ENCODE results near the gene RGS14.

RGS14 gene

DNA sequence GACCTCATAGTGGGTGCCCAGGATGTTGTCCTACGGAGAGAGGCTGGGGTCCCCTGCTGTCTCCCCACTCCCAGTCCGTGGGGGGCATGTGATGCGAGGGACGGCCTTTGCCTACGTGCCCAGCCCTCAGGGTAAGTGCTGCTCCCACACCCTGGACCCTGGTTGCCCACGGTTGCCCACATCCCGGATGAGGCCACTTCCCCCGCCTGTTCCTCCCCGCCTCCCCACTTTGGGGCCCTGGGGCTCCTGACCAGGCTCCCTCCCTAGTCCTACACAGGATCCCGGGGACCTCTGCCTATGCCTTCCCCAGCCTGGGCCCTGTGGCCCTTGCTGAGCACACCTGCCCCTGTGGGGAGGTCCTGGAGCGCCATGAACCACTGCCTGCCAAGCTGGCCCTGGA is 28.0 kb downstream of the RGS14 start:
- no peak for DNase-seq

DNA sequence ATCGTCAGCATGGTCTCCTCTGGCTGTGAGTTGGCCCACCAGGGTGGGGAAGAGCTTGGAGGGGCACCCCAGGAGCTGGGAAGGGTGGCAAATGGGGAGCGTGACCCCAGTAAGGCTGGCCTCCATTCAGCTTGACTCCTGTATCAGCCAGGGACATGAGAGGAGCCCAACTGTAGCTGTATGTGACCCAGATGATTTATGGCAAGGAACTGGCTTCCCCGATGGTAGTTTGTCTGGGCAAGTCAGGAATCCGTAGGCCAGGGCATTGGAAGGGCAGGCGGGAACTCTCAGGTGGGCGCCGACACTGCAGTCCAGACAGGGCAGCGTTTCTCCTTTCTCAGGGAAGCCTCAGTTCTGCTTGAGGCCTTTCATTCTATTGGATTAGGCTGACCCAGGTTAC is 28.8 kb downstream of the RGS14 start:
- no peak for DNase-seq

DNA sequence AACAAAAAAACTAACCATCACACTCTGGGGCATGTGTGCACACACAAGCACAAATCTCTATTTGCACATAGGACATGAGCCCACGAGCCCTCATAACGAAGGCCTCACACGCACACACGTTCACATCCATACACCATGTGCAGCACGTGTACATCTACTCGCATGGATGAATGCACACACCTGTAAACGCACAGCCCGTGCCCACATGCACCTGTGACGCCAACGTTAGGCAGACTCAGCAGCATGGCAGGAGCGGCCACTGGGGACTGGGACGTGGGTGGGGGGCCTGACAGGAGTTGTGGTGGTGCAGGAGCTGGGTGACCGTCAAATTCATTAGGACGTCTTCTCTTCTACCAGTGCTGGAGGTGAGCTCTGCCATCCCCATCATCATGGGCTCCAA is 29.7 kb downstream of the RGS14 start:
- DNase-seq = no peak

DNA sequence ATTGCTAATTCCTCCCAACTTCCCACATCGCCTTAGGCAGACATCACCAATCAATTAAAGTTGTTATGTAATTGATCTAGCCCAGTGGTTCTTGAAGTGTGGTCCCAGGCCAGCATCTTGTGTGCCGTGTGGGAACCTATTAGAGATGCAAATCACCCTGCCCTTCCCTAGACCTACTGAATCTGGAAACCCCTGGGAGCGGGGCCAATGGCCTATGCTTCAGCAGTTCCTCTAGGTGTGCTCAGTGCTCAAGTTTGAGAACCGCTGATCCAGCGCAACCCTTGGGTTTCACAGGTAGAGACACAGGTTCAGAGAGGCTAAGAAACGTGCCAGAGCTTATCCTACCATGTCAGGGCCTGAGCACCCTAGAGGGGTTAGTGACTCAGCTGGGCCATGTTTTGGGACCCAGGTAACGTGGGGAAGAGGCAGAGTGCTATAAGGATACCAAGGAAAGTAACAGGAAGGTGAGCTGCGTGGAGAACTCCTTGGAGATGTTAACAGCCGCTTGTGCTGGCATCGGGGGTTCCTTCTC is 30.9 kb downstream of the RGS14 start:
- no peak for DNase-seq

DNA sequence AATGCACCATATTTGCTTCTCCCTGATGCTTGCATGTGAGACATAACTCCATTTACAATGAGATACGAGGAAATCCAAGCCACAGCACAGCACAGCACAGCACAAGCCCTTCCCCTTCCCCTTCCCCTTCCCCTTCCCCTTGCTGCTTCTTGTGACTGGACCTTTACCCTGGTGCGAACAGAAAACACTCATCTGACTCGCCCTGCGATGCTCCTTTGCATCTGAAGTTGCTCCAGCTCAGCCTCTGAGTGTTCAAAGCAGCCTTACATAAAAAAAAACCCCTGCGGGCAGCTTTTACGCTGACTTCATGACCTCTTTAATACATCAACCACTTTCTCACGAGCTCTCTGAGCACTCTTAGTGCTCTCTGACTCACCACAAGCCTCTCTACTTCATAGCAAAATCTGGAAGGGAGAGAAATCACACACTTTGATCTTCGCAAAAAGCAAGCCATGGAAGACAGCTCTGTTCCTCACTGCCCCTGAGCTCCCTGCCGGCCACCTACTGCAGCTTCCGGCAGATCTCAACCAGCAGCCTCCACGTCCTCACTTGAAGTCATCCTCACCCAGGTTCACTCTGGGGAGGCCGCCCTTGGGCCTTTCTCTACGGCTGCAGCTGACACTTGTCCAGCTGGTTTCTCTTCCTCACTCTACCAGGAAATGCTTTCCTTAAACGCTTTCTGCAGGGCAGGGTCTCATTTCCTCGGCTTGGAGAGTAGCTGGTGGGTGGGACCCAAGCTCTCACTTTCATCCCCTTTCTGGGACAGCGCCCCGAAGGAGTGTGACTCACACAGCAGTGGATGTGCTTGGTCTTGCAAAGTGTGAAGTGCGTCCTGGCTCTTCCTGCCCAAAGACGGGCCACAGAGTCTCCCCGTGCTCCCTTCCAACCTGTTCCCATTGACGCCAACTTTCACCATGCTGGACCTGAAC is 31.8 kb downstream of the RGS14 start:
- DNase-seq = peak in 1 of 2 experiments; percentile 56

DNA sequence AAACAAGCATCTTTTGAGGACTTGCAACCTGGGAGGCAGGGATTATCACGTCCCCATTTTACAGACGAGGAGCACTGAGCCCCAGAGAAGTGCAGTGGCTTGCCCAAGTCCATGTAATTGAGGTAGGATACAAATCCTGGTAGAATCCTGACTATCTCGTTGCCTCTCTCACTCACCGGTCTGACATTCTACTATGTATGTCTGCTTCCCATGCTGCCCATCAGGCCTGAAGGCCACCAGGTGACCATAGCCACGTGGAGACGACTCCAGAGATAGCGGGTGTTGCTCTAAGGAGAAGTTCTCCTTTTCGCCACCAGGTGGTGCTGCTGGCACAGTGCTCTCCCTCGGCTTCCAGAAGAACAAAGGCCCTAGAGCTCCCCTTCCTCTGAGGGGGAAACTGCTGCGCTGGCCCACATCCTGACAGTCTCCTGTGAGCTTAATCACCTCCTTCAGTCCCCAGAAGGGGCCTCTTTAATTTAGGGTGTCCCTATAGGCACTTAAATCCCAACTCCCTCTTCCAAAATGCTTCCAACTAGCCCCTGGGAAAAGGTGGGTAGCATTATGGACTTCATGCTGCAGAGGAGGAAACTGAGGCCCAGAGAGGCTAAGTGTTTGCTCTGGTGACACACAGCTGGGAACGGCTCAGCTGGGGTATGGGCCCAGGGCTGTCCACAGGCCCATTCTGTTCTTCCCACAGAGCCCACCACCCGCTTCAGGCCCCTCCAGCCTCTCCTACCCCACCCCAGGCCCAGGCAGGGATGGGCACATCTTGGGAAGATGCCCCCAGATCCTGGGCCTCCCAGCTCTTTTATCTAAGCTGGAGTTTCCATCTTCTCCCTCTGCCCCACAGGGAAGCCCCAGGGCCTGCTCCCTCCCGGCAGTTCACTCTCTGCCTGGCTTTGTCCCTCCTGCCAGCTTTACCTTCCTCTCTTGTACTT is 32.9 kb downstream of the RGS14 start:
- DNase-seq = peak; percentile 81 to 83

DNA sequence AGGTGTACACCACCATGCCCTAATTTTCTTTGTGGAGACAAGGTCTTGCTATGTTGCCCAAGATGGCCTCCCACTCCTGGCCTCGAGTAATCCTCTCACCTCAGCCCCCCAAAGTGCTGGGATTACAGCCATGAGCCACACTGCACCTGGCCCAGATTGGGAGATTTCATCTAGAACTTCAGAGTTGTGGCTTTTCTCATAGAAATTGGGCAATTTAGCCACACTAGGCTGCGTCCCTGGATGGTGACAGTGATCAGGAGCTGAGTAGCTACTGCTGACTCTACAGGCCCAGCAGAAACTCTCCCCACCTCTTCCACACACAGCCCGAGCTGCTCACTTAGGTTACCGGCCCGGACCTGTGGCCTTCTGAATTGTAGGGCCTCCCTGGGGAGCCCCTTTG is 35.0 kb downstream of the RGS14 start:
- no peak for DNase-seq

DNA sequence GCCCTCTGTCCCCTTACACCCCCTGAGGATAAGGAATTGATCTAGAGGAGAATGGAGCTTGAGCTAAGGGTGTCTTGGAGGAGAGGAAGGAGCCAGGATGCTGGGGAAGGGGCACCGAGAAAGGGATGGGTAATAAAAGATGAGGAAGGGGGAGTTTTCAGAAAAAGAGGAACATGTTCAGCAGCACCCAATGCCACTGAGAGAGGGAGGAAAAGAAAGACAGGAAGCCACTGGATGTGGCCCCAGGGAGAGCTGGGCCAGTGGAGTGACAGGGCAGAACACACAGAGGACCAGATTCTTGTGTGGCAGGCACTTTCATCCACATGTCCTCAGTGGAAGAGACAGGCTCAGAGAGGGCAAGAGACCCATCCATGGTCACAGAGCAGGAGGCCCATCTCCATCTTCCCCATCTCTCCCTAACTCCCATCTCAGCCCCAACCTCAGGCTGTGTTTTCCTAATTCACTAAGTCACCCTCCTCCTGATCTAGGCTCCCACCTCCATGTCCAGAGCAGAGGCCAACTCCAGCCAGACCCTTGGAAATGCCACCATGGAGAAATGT is 35.6 kb downstream of the RGS14 start:
- no peak for DNase-seq

DNA sequence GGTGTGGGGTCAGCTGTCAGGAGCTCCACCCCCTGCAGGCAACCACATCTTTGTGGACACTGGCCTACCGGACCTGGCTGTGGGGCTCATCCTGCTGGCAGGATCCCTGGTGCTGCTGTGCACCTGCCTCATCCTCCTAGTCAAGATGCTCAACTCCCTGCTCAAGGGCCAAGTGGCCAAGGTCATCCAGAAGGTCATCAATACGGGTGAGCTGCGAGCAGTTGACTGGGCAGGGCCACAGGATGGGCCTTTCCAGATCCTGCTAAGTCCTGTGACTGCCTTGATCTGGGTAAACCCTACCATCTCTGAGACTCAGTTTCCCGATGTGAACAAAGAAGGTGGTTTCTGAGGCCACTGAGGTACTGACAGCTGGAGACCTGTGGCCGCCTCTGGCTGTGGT is 36.3 kb downstream of the RGS14 start:
- no peak for DNase-seq

DNA sequence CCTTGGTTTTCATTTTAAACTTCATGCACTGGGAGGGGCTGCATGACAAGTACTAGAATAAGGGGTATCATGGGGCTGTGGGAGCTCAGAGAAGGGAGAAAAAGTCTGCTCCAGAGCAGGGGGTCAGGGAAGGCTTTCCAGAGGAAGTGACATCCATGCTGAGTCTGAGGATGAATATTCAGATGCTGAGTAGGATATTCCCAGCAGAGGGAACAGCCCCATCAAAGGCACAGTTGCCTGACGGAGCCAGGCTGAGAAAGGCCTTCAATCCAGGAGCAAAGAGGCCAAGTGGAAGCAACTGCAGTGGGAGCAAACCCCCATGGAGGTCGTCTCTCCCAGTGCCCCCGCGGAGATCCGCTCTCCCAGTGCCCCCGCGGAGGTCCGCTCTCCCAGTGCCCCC is 38.4 kb downstream of the RGS14 start:
- no peak for DNase-seq

DNA sequence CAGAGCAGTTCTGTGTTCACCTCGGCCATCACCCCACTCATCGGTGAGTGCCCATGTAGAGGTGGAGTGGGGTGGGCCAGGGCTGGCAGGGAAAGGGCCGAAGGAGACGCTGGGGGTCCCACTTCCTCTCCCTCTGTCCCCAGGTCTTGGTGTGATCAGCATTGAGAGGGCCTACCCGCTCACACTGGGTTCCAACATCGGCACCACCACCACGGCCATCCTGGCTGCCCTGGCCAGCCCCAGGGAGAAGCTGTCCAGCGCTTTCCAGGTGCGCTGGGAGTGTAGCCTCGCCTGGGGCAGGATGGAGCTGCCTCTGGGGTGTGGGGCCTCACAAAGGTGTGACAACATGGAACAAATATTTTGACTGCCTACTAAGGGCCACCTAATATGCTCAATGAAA is 39.1 kb downstream of the RGS14 start:
- no peak for DNase-seq

DNA sequence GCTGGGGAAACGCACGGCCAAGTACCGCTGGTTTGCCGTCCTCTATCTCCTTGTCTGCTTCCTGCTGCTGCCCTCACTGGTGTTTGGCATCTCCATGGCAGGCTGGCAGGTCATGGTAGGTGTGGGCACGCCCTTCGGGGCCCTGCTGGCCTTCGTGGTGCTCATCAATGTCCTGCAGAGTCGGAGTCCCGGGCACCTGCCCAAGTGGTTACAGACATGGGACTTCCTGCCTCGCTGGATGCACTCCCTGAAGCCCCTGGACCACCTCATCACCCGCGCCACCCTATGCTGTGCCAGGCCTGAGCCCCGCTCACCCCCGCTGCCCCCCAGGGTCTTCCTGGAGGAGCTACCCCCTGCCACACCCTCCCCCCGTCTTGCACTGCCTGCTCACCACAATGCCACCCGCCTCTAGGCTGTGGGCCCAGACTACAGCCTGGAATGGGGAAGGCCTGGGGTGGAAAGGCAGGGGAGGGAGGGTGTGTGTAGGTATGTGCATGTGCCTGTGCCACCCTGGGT is 40.2 kb downstream of the RGS14 start:
- DNase-seq = no peak

DNA sequence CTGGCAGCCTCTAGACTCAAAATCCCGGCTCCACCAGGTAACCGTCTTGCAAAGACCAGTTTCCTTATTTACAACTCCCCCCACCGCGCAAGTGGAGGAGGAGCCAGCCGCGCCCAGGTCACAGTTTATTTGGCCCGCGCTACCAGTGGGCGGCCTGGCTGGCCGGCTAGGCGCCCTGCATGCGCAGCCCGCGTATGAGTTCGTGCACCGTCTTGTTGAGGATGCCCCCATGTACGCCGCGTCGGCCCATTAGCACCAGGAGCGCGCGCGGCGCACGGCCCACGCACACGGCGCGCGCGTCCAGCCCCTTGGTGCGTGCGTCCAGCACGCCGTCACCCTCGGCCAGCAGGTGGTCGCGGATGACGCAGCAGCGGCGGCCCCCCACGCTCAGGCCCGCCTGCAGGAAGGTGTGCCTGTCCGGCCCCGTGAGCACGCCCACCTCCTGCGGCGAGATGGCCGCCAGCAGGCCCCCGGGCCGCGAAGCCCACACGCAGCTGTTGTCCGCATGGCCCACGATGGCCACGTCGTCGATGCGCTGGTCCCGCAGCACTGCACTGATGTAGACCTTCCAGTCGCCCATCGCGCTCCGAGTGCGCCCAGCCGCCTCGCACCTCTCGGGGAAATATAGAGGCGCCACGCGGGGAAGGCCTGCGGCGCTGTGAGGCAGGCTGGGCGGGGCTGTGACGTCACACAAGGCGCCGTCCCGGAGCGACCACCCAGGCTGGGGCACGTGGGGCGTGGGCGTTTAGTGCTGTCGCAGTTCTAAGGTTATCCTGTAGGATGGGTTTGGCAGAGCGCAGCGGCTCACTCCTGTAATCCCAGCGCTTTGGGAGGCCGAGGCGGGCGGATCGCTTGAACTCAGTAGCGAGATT is 42.5 kb downstream of the RGS14 start, which contains the start of gene PFN3:
Gene PFN3 (minus strand): TSS at position 665 of the 872 bp plus-strand sequence. CDS start 85 bp downstream, at position 580.
- no peak for DNase-seq

DNA sequence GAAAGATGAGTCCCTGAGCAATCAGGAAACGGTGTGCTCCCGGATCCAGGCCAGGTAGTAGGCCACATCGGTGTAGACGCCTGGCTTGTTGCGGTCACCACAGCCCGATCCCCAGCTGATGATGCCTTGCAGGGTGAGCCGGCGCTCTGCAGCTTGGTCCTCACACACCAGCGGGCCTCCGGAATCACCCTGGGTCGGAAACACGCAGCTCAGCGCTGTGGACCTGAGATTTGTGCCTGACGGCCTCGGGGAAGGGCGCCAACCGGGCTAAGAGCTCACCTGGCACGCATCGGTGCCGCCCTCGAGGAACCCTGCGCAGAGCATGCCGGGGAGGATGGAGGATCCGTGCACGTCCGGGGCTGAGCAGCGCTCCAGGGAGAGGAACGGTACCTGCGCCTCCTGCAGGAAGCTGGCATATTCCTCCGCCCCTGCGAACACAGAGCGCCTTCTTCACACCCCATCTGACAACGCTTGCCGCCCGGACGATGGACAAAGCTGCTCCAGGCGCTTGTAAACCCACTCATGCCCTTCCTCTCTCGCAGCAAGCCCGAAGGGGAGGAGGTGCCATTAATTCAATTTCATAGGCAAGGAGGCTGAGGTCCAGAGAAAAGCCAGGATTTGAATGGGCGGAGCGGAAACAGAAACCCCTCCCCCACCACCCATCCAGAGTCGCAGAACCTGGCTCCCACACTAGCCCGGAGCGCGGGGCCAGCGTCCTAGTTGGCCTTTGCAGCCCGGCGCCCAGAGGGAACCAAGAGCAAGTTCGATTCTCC is 44.7 kb downstream of the RGS14 start:
- DNase-seq = peak; percentile 65 to 70

DNA sequence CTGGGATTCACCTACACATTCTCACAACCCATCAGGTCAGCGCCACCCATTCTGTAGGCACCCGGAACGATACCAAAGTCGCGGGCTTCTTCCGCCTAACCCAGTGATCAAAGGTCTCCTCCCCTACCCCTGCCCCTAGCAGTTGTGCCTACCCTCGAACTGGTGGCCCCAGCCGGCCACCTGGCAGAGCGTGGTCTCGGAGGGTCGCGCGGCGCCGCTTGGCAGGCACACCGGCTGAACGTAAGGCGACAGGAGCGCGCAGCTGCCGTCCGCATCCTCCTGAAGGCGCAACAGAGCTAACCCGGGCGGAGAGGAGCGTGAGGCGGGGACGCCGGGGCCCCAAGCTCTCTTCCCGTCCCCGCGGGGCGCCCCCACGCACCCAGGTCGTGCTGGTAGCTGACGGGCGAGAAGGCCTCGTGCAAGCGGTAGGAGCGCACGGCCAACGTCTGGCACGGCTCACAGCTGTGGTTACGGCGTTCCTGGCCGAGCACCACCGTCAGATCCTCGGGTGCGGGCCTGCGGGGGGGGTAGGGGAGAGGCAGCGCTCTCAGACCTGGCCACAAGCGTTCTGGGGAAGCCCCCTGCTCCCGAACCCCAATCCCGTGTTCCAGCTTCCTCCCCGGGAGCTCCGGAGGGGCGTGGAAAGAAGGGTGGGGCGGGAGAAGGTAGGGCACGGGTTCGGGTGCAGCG is 45.5 kb downstream of the RGS14 start:
- DNase-seq = peak; percentile 41 to 49

DNA sequence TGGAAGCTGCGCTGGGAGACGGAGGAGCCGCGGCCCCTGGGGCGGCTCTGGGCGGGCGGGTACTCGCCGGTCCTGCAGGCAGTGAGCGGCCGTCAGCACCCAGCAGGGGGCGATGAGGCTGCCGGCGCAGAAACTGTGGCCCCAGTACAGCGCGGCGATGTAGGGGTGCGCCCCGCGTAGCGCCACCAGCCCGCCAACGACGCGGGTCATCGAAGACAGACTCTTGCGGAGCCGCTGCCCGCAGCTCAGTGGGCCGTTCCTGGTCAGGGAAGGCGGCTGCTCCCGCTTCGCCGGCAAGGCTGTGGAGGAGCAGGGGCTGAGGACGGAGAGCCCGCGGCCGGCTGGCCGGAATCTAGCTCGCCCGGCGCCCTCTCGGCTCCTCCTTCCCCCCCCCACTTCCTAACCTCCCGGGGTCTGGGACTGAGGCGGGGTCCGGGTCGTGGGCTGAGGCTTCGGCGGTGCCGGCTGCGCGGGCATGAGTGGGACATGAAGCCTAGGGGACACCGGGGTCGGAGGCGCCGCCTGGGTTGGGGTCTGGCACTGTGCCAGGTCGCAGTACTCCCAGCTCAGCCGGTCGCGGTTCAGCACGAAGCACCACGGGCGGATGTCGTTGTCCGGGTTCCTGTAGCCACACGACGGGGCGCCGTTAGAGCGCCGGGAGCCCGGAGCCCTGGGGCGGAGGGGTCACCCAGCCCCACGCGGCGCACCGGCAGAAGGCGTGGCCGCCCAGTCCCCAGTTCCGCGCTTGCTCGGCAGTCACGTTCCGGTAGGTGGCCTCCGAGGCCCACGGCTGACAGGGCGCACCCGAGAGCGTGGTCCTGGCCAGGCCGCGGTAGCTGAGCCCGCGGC is 46.3 kb downstream of the RGS14 start:
- peak; percentile 83 to 85 for DNase-seq

DNA sequence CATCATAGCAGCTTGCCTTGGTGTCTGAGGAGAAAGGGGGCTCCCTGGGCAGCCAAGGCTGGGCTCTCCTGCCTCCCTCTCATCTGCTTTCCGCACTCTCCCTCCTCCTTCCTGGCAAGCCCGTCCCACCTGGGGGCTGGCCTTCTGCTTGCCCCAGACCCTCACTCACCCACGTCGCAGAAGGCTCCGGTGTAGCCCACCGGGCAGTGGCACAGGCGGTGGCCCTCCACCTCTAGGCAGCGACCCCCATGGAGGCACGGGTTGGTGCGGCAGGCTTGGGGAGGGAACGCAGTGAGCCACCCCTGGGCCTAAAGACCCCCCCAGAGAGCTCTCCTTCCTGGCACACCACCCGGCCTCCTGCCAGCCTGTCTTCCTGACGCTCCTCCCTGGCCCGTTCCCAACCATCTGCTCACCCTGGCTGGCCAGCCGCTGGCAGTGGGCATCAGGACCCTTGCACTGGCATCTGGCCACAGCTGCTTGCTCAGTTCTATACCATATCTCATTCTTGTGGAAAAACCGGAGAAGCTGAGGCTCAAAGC is 47.0 kb downstream of the RGS14 start:
- no peak for DNase-seq

DNA sequence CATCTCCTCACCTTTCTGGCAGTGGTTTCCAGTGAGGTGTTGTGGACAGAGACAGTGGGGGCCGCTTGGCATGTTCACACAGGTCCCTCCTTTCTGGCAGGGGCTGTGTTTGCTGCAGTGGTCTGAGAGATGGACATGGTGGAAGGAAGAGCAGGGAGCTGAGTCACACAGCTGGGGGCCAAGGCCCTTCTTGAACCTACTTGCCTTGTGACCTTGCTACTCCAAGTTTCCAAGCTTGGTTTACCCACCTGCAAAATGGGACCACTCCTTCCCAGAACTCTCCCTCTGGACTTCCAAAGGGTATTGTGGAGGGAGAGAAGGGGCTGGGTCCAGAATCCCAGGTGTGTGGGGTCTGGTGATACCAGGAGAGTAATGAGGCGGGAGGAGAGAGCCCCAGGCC is 47.6 kb downstream of the RGS14 start:
- no peak for DNase-seq

DNA sequence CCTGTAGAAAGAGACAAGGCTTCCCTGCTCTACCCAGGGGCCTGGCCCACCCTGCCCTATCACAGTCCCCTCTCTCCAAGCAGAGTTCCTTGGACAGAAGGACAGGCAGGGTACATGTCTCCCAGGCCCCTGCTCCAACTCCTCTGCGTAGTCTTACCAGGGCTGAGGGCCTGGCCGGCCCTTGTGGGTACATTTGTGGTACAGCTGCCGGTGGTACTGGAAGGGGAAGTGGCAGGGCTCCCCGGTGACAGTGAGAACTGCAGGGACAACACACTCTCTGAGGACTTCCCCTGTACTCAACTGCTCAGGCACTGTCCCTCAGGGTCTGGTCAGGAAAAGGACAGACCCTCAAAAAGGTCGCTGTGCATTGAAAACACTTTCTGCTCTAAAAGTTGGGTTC is 48.1 kb downstream of the RGS14 start:
- no peak for DNase-seq

Data from stimulated activated CD4-positive, alpha-beta T cell treated with anti-CD3 and anti-CD28 coated beads, Interleukin-4, amount 100 ng/mL, for 4 hours (primary cell).